Fibroblast of the aortic adventitia (primary cell): ENCODE results near the gene DLGAP1. TPM values are rescaled to one million over a fixed set of nuclear protein-coding genes. Genes with fewer than 3 reads are reported as not detected.
A peak's percentile ranks its signal among the peaks of the same experiment; 100 is the strongest.

Experiments used
- DNase-seq: peaks from one replicate; pipeline ENCODE4 v3.0.0-alpha.2; 2010; ENCODE audit warnings: low read depth
- H3K4me3 ChIP-seq: 2 replicates; pipeline ENCODE4 v1.5.1; 2011; ENCODE audit warnings: low read depth, mild to moderate bottlenecking, control low read depth, low read length, moderate library complexity
- CTCF ChIP-seq: IDR thresholded peaks from 2 replicates; pipeline ENCODE4 v1.5.1; 2011; ENCODE audit warnings: mild to moderate bottlenecking, low read length, control low read depth, inconsistent platforms; ENCODE audit not compliant: insufficient read depth
- total RNA-seq: library from RNA; depleted of rRNA; stranded (reverse); fragments of >200 nt; gene quantifications from 2 replicates; pipeline ENCODE4 v1.2.3, GENCODE V29; 2012; ENCODE audit warnings: low replicate concordance

The DLGAP1 gene
- total RNA-seq, 1 donor, result 1.4 TPM

- no peak for TF ChIP-seq CTCF
- no peak overlapping the region for H3K4me3 ChIP-seq
- DNase-seq, result no peak
Observed at GRCh38 chr18:3863006-3863405, 592.1 kb downstream of the DLGAP1 start.

DNA sequence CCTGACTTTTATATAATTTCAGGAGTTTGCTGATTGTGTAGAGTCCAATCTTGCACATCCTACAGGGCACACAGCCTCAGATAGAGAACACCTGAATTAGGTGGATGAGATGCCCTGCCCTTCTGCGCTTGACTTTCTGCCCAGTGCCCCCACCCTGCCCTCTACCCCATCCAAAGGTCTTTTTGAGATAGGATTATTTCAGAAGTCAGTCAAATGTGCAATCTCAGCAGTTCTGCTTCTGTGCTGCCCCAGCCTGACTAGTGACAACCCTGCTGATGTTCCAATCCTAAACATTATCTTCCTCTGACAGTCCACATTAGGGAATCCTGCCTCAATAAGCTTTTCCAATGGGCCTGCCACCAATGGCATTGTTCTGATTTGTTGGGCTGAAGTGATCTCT lies 593.6 kb downstream of the DLGAP1 start:
- no peak for TF ChIP-seq CTCF
- H3K4me3 ChIP-seq, result no peak overlapping the region
- DNase-seq, result no peak

DNA sequence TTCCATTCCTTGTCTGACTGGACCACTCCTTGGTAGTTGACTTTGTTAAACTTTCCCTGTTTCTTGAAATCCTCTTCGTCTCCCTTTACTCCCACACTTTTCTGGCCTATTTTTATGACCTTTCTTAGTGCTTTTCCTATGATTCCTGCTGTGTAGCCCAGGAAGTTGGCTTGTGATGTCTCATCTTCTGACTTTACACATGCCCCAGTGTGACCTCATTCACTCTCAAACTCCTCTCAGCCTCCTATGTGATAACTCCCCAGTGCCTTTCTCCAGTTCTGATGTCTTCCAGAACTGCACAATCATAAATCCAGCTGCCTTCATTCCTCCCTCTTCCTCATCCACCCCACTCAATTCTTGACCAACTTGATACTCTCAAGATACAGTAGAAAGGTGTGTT lies 597.6 kb downstream of the DLGAP1 start:
- no peak overlapping the region for H3K4me3 ChIP-seq
- no peak for TF ChIP-seq CTCF
- peak; percentile 57 for DNase-seq

- TF ChIP-seq CTCF, result no peak
- DNase-seq, result no peak
- H3K4me3 ChIP-seq, result no peak overlapping the region
Observed at GRCh38 chr18:3855966-3856365, 599.1 kb downstream of the DLGAP1 start.

DNA sequence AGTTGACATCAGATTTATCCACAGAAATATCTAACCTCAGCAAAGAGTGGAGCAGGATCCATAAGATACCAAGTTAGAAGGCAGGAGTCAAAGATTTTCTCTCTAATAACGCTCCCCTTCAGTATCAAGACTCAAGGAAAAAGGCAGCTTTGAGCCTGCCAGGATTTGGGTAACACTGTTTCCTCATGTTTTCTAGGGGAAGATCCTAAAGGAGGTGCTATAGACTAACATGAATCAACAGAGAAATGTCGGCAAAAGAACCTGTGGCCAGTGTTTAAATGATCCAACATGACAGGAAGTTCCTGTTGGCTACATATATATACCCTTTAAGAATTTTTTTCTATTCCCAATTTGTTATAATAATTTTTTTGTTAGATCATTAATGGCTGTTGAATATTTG lies 602.8 kb downstream of the DLGAP1 start:
- DNase-seq, result no peak
- no peak overlapping the region for H3K4me3 ChIP-seq
- TF ChIP-seq CTCF, result no peak

GRCh38 chr18:3851159-3851558 lies 603.9 kb downstream of the DLGAP1 start:
- no peak for TF ChIP-seq CTCF
- no peak overlapping the region for H3K4me3 ChIP-seq
- no peak for DNase-seq

DNA sequence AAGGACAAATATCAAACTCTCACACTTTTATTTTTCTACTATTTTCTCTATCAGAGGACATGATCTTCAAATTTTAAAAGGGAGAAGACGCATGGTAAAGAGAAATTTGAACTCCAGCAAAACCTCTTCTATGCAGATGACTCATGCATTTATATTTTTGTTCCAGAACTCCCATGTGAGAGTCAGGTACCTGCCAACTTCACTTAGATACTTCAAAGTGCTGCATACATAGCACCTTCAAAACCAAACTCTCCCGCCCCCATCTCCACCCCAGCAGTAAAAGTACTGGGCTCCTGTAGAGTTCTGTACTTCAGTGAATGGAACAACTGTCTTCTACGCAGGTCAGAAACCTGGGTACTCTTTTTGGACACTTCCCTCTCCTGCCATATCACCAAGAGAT lies 606.8 kb downstream of the DLGAP1 start:
- no peak overlapping the region for H3K4me3 ChIP-seq
- no peak for TF ChIP-seq CTCF
- DNase-seq, result peak; percentile 8
